ENCODE measurements around the gene NHERF2. TPM values are rescaled to one million over a fixed set of nuclear protein-coding genes. Genes with fewer than 3 reads are reported as not detected.
A peak's percentile ranks its signal among the peaks of the same experiment; 100 is the strongest.

Gene NHERF2
- total and polyA plus RNA-seq, 11 donors = 124 to 496 (median 227) TPM

DNA sequence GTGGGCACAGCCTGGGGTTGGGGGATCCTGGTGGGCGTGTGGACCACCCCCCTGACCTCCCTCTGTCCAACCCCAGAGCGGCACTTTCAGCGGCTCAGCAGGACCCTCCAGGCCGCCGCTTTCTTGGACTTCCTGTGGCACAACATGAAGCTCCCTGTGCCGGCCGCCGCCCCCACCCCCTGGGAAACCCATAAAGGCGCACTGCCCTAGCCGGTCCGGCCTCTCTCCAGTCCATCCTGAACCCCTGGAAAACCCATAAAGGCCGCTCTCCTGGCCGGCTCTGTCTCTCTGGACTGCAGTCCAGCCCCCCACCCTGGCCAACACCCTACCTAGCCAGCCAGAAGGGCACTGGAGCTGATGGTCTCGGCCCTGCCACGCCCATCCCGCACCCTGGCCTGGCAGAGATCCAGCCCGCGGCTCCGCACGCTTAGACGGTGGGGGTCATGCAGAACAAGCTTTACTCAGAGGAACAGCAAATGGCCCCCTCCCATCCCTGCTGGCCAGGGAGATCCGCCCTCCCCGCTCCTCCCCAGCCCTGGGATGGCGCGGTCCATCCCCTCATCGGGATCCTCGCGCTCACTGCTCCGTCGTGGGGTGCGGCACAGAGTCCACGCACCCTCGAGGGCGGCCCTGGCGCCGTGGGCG lies 48.1 kb upstream of the NHERF2 start:
- peaks cover 0 to 33% (median 11%) of the 10 kb centered on the region in 12 donors for H3K4me1 ChIP-seq
- DNase-seq = no peak
- peaks cover 7 to 87% (median 36%) of the 10 kb centered on the region in 9 donors for H3K27me3 ChIP-seq
- no peak overlapping the region for H3K27ac ChIP-seq
- H3K9me3 ChIP-seq = no peaks in the 10 kb centered on the region
- no peak for ATAC-seq
- H3K4me3 ChIP-seq = no peak overlapping the region
- peaks cover 4 to 49% (median 41%) of the 10 kb centered on the region in 9 donors for H3K36me3 ChIP-seq
- intact Hi-C loops (cut with DNase I) = no loop called here
- 75 to 83% (median 76%) methylated on average over 15 to 37 of the region's 37 CpGs for WGBS, 4 donors
- no peak for TF ChIP-seq POLR2A (IDR thresholded peaks at IDR 0.05)
- TF ChIP-seq, protein P1, sequence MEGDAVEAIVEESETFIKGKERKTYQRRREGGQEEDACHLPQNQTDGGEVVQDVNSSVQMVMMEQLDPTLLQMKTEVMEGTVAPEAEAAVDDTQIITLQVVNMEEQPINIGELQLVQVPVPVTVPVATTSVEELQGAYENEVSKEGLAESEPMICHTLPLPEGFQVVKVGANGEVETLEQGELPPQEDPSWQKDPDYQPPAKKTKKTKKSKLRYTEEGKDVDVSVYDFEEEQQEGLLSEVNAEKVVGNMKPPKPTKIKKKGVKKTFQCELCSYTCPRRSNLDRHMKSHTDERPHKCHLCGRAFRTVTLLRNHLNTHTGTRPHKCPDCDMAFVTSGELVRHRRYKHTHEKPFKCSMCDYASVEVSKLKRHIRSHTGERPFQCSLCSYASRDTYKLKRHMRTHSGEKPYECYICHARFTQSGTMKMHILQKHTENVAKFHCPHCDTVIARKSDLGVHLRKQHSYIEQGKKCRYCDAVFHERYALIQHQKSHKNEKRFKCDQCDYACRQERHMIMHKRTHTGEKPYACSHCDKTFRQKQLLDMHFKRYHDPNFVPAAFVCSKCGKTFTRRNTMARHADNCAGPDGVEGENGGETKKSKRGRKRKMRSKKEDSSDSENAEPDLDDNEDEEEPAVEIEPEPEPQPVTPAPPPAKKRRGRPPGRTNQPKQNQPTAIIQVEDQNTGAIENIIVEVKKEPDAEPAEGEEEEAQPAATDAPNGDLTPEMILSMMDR (IDR thresholded peaks at IDR 0.05) = no peak

GRCh38 chr16:1979271-1980029 lies 47.3 kb upstream of the NHERF2 start:
- Histone ChIP-seq H3K9me3 (no peaks in the 10 kb centered on the region), H3K36me3 (peaks cover 4 to 44% (median 39%) of the 10 kb centered on the region in 9 donors), H3K27ac (no peak overlapping the region), H3K27me3 (peaks cover 7 to 83% (median 36%) of the 10 kb centered on the region in 9 donors), H3K4me1 (peaks cover 0 to 32% (median 11%) of the 10 kb centered on the region in 12 donors), H3K4me3 (no peak overlapping the region)
- 15 to 27% (median 19%) methylated on average over 20 to 70 of the region's 70 CpGs for WGBS, 4 donors
- intact Hi-C loops (cut with DNase I) = no loop called here
- DNase-seq = no peak
- no peak for ATAC-seq
- TF ChIP-seq, protein P1 (IDR thresholded peaks at IDR 0.05) = no peak
- no peak for TF ChIP-seq POLR2A (IDR thresholded peaks at IDR 0.05)

GRCh38 chr16:1980030-1980769 lies 46.5 kb upstream of the NHERF2 start:
- Histone ChIP-seq H3K4me3 (no peak overlapping the region), H3K36me3 (peaks cover 4 to 39% (median 32%) of the 10 kb centered on the region in 9 donors), H3K27me3 (peaks cover 7 to 76% (median 36%) of the 10 kb centered on the region in 9 donors), H3K27ac (no peak overlapping the region), H3K9me3 (no peaks in the 10 kb centered on the region), H3K4me1 (peaks cover 3 to 39% (median 17%) of the 10 kb centered on the region in 12 donors)
- intact Hi-C loops (cut with DNase I) = no loop called here
- WGBS, 4 donors = 3 to 7% (median 4%) methylated on average over 17 to 53 of the region's 53 CpGs
- DNase-seq (peak in 1 of 5 donors; percentile 63), ATAC-seq (no peak)
- TF ChIP-seq, protein P1 (IDR thresholded peaks at IDR 0.05) = no peak
- no peak for TF ChIP-seq POLR2A (IDR thresholded peaks at IDR 0.05)

DNA sequence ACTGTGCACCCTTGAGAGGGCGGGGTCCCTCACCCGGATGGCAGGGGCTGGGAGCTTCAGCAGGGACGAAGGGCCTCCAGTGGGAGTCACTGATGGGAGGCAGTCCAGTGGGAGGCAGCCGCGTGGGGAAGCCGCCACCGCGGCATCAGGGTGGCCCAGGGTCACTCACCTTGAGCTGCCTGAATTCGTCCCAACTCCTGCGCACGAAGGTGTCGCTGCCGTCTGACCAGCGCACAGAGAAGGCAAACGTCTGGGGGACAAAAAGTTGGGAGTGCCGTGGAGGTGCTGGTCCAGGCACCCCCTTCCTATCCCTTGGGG lies 46.0 kb upstream of the NHERF2 start:
- intact Hi-C loops (cut with DNase I) = no loop called here
- WGBS, 4 donors = 23 to 28% (median 23%) methylated on average over 15 to 16 of the region's 16 CpGs
- no peak for TF ChIP-seq POLR2A (IDR thresholded peaks at IDR 0.05)
- TF ChIP-seq, protein P1 (IDR thresholded peaks at IDR 0.05) = no peak
- peaks cover 7 to 70% (median 36%) of the 10 kb centered on the region in 9 donors for H3K27me3 ChIP-seq
- no peak overlapping the region for H3K4me3 ChIP-seq
- H3K27ac ChIP-seq = no peak overlapping the region
- DNase-seq (no peak), ATAC-seq (no peak)
- H3K36me3 ChIP-seq = peaks cover 4 to 39% (median 30%) of the 10 kb centered on the region in 9 donors
- peaks cover 3 to 43% (median 20%) of the 10 kb centered on the region in 12 donors for H3K4me1 ChIP-seq
- H3K9me3 ChIP-seq = no peaks in the 10 kb centered on the region
